ENCODE results near the gene PRDX1.
"Not testable (repeated sequence)": the region's sequence is repeated elsewhere in the genome, so short reads cannot be mapped to it uniquely, and the experiment has no call there.

PRDX1 gene

DNA sequence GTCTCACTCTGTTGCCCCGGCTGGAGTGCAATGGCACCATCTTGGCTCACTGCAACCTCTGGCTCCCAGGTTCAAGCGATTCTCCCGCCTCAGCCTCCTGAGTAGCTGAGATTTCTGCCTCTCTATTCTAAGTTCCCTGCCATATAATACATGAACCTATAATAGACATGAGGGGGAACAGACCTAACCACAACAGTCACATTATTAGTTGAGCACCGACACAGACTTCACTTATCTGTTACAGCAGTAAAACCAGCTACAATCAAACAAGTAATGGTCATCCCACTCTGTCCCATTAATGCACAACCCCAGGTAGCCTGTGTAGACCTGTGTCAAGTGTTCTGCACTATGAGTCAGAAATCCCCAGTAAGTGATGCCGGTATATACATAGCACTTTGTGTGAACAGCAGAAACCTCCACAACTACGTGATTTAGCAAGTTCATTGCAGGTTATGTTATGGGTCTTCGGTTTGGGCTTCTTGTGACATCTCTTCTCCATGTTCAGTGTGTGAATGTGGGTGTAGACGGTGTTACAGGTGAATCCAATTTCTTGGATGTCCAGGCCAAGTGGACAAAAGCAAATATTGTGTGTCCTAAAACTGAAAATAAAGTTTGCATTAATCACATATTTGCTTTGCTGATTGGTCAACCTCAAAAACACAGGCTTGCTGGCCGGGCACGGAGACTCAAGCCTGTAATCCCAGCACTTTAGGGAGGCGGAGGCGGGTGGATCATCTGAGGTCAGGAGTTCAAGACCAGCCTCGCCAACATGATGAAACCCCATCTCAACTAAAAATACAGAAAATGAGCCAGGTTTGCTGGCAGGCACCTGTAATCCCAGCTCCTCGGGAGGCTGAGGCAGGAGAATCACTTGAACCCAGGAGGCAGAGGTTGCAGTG, 18.0 kb downstream of the PRDX1 start:
- DNase-seq (ENCODE audit: low read depth) = no peak

GRCh38 chr1:45501505-45501859, 20.2 kb downstream of the PRDX1 start:
- no peak for DNase-seq (ENCODE audit: low read depth)

GRCh38 chr1:45499415-45499769, 22.3 kb downstream of the PRDX1 start:
- no peak for DNase-seq (ENCODE audit: low read depth)

- no peak for DNase-seq (ENCODE audit: low read depth)
These were observed 23.4 kb downstream of the PRDX1 start for GRCh38 chr1:45498279-45498678.

DNA sequence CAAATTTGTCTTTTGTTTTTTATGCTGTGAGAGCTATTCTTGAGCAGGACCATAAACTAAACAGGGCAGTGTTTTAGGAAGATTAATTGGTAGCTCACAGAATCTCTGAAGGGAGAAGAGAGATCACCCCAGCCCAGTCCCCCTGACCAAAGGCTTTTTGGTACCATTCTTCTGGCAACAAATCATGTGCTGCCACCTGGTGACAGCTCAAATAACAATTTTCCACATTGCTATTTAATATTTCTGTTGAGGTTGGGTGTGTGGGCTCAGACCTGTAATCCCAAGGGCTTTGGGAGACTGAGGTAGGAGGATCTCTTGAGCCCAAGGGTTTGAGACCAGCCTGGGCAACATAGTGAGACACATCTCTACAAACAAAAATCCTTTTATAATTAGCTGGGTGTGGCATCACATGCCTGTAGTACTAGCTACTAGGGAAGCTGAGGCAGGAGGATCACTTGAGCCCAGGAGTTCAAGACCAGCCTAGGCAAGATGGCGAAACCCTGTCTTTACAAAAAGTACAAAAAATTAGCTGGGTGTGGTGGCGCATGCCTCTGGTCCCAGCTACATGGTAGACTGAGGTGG, 28.5 kb downstream of the PRDX1 start:
- peak; percentile 31 for DNase-seq (ENCODE audit: low read depth)

- no peak for DNase-seq (ENCODE audit: low read depth)
These were observed 29.0 kb downstream of the PRDX1 start for GRCh38 chr1:45492691-45493090.

- DNase-seq (ENCODE audit: low read depth) = no peak
These were observed 30.0 kb downstream of the PRDX1 start for GRCh38 chr1:45491487-45492260.

DNA sequence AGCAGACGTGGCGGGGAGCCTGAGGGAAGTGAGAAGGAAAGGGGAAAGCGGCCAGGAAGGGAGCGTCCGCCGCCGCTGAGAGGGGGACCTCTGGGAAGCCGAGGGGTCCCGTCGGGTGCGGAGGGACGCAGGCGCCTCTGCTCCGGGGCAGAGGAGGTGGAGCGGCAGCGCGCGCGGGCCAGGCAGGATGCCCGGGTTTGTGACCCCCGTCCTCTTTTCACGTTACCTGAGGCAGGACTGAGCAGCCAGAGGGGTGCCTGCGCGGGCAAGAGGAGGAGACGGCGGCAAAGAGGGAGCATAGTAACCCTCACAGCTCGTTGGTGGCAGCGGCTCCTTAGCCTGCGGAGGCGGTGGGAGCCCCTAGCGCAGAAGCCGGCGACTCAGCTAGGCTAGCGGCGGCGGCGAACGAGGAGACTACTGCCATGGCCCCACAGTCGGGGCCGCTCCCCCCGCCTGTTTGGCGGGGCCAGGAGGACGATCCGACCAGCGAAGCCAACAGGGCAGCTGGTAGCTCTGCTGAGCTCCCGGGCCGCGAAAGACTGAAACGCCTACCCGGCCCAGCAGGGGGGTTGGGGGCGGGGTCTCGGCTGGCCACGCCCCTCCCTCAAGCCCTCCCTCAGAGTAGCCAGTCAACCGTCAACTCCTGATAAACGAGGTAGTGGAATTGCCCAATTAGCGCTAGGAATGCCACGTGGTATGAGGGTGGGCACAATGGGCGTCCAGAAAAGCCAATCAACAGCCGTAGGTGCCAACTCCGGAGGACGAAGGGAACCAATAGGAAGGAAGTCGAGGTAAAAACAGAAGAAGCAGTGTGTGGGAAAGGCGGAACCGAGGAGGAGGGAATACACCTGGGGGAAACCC, 30.8 kb downstream of the PRDX1 start, which contains the start of gene TESK2:
TESK2 (minus strand) TSS at position 538 of the 861 bp plus-strand sequence. CDS start 33,378 bp downstream, outside the sequence.
- peak; percentile 96 for DNase-seq (ENCODE audit: low read depth)

GRCh38 chr1:45490121-45490625, 31.5 kb downstream of the PRDX1 start:
- DNase-seq (ENCODE audit: low read depth) = no peak

GRCh38 chr1:45489379-45489778, 32.3 kb downstream of the PRDX1 start:
- peak; percentile 8 for DNase-seq (ENCODE audit: low read depth)

GRCh38 chr1:45488666-45489377, 32.9 kb downstream of the PRDX1 start:
- DNase-seq (ENCODE audit: low read depth) = no peak

DNA sequence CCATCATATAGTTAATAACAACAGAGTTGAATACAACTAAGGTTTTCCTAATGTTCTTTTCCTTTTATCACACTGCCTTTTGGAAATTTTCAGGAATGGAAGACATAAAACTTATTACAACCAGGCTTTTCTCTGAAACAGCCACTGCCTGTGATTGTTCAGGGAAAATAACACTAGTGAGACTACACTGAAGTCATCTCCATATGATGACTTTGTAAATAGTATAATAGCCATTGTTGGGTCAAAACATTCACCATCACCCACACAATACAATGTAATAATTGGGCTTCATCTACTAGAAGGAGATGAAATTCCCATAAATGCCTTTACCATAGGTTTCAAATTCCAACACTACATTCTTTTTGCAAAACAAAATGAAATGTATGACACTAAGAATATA, 35.7 kb downstream of the PRDX1 start:
- no peak for DNase-seq (ENCODE audit: low read depth)

- no peak for DNase-seq (ENCODE audit: low read depth)
These were observed 42.5 kb downstream of the PRDX1 start for GRCh38 chr1:45479039-45479748.

GRCh38 chr1:45478121-45478814, 43.4 kb downstream of the PRDX1 start:
- DNase-seq (ENCODE audit: low read depth) = no peak

GRCh38 chr1:45477646-45478045, 44.0 kb downstream of the PRDX1 start:
- DNase-seq (ENCODE audit: low read depth) = no peak

GRCh38 chr1:45474194-45474593, 47.5 kb downstream of the PRDX1 start:
- DNase-seq (ENCODE audit: low read depth) = not testable (repeated sequence)

GRCh38 chr1:45473302-45473701, 48.4 kb downstream of the PRDX1 start:
- DNase-seq (ENCODE audit: low read depth) = no peak

GRCh38 chr1:45470306-45470798, 51.3 kb downstream of the PRDX1 start:
- DNase-seq (ENCODE audit: low read depth) = no peak

GRCh38 chr1:45467353-45467752, 54.3 kb downstream of the PRDX1 start:
- not testable (repeated sequence) for DNase-seq (ENCODE audit: low read depth)
